ENCODE results near the gene CHKA. TPM values are rescaled to one million over a fixed set of nuclear protein-coding genes. Genes with fewer than 3 reads are reported as not detected.

The CHKA gene
- total and polyA plus RNA-seq, 2 experiments from 2014 or later = 37.1 to 94.4 TPM

DNA sequence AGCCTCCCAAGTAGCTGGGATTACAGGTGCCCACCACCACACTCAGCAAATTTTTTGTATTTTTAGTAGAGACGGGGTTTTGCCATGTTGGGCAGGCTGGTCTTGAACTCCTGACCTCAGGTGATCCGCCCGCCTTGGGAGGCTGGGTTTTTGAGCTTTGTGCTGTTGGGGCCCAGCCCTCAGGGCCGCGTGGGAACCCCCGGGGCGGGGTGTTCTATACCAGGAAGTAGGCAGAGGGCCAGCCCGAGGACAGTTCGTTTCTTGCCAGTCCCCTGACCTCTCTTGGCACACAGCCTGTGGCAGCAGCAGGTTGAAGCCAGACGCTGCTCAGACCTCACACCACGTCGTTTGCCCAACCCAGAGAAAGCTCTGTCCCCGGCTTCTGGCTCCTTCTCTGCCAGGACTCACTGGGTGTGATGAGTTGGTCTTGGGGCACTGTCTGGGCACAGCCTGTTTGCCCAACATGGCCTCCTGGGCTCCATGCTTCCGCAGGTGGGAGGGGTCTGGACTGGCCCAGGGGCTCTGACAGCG lies 24.9 kb upstream of the CHKA start (continued):
- TF ChIP-seq, protein P1, sequence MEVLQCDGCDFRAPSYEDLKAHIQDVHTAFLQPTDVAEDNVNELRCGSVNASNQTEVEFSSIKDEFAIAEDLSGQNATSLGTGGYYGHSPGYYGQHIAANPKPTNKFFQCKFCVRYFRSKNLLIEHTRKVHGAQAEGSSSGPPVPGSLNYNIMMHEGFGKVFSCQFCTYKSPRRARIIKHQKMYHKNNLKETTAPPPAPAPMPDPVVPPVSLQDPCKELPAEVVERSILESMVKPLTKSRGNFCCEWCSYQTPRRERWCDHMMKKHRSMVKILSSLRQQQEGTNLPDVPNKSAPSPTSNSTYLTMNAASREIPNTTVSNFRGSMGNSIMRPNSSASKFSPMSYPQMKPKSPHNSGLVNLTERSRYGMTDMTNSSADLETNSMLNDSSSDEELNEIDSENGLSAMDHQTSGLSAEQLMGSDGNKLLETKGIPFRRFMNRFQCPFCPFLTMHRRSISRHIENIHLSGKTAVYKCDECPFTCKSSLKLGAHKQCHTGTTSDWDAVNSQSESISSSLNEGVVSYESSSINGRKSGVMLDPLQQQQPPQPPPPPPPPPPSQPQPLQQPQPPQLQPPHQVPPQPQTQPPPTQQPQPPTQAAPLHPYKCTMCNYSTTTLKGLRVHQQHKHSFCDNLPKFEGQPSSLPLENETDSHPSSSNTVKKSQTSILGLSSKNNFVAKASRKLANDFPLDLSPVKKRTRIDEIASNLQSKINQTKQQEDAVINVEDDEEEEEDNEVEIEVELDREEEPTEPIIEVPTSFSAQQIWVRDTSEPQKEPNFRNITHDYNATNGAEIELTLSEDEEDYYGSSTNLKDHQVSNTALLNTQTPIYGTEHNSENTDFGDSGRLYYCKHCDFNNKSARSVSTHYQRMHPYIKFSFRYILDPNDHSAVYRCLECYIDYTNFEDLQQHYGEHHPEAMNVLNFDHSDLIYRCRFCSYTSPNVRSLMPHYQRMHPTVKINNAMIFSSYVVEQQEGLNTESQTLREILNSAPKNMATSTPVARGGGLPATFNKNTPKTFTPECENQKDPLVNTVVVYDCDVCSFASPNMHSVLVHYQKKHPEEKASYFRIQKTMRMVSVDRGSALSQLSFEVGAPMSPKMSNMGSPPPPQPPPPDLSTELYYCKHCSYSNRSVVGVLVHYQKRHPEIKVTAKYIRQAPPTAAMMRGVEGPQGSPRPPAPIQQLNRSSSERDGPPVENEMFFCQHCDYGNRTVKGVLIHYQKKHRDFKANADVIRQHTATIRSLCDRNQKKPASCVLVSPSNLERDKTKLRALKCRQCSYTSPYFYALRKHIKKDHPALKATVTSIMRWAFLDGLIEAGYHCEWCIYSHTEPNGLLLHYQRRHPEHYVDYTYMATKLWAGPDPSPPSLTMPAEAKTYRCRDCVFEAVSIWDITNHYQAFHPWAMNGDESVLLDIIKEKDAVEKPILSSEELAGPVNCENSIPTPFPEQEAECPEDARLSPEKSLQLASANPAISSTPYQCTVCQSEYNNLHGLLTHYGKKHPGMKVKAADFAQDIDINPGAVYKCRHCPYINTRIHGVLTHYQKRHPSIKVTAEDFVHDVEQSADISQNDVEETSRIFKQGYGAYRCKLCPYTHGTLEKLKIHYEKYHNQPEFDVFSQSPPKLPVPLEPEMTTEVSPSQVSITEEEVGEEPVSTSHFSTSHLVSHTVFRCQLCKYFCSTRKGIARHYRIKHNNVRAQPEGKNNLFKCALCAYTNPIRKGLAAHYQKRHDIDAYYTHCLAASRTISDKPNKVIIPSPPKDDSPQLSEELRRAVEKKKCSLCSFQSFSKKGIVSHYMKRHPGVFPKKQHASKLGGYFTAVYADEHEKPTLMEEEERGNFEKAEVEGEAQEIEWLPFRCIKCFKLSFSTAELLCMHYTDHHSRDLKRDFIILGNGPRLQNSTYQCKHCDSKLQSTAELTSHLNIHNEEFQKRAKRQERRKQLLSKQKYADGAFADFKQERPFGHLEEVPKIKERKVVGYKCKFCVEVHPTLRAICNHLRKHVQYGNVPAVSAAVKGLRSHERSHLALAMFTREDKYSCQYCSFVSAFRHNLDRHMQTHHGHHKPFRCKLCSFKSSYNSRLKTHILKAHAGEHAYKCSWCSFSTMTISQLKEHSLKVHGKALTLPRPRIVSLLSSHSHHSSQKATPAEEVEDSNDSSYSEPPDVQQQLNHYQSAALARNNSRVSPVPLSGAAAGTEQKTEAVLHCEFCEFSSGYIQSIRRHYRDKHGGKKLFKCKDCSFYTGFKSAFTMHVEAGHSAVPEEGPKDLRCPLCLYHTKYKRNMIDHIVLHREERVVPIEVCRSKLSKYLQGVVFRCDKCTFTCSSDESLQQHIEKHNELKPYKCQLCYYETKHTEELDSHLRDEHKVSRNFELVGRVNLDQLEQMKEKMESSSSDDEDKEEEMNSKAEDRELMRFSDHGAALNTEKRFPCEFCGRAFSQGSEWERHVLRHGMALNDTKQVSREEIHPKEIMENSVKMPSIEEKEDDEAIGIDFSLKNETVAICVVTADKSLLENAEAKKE (CRISPR knock-in tag; IDR thresholded peaks at IDR 0.05) = no peak

DNA sequence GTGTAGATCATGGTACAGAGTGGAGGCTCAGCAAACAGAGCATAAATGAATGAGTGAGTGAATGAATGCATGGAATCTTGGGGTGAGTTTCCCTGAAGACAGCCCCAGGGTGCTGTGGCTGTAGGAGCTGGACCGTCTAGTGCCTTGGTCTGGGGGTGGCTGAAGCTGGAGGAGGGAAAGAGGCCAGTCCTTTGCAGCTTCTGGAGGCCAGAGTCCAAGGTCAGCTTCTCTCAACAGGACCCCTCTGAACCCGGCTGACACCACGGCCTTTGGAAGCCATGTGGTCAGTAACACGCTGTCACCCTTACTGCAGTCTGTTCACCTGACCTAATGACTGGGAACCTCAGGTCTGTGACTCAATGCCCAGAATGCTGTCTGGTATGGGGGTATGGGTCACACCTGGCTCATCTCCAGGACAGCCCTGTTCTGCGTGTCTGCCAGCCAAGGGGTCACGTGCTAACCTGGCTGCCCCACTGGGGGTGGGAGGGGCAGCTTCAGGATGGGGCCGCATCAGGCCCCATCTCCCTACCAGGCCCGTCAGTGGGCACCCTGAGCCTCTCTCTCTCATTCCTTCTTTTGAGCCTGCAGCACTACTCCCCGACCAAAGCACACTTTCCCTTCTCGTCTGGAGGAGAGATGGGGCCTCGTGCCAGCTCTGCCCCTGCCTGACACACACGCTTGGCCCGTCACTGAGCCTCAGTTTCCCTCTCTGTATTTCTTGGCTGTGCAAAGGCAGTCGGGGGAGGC lies 24.1 kb upstream of the CHKA start:
- peaks cover 4% of the 10 kb centered on the region for H3K27me3 Mint-ChIP-seq (ENCODE audit: insufficient read depth, low read depth, poor library complexity)
- H3K9me3 Mint-ChIP-seq = no peaks in the 10 kb centered on the region
- no peaks in the 10 kb centered on the region for H3K36me3 ChIP-seq (ENCODE audit: insufficient read depth)
- H3K4me2 ChIP-seq = no peak overlapping the region
- no peak overlapping the region for H3K27ac Mint-ChIP-seq
- no peak overlapping the region for H3K4me3 ChIP-seq
- DNase-seq (ENCODE audit: low spot score) = no peak
- no peak overlapping the region for H2AFZ ChIP-seq
- H3K4me3 Mint-ChIP-seq = no peak overlapping the region
- no peaks in the 10 kb centered on the region for H3K9me2 ChIP-seq (ENCODE audit: insufficient read depth)
- H3K36me3 Mint-ChIP-seq (ENCODE audit: low read depth) = no peaks in the 10 kb centered on the region
- ATAC-seq = no peak
- no peak overlapping the region for H3K27ac ChIP-seq (ENCODE audit: low read depth)
- H4K20me1 ChIP-seq (replicated peaks; ENCODE audit: insufficient read depth) = no peaks in the 10 kb centered on the region
- TF ChIP-seq POLR2AphosphoS5 (IDR thresholded peaks at IDR 0.05; ENCODE audit: low read depth) (no peak), CREB1 (CRISPR knock-in tag; IDR thresholded peaks at IDR 0.05; ENCODE audit: low read depth) (no peak), EZH2phosphoT487 (IDR thresholded peaks at IDR 0.05; ENCODE audit: unreplicated experiment) (no peak)
- TF ChIP-seq, protein P2, sequence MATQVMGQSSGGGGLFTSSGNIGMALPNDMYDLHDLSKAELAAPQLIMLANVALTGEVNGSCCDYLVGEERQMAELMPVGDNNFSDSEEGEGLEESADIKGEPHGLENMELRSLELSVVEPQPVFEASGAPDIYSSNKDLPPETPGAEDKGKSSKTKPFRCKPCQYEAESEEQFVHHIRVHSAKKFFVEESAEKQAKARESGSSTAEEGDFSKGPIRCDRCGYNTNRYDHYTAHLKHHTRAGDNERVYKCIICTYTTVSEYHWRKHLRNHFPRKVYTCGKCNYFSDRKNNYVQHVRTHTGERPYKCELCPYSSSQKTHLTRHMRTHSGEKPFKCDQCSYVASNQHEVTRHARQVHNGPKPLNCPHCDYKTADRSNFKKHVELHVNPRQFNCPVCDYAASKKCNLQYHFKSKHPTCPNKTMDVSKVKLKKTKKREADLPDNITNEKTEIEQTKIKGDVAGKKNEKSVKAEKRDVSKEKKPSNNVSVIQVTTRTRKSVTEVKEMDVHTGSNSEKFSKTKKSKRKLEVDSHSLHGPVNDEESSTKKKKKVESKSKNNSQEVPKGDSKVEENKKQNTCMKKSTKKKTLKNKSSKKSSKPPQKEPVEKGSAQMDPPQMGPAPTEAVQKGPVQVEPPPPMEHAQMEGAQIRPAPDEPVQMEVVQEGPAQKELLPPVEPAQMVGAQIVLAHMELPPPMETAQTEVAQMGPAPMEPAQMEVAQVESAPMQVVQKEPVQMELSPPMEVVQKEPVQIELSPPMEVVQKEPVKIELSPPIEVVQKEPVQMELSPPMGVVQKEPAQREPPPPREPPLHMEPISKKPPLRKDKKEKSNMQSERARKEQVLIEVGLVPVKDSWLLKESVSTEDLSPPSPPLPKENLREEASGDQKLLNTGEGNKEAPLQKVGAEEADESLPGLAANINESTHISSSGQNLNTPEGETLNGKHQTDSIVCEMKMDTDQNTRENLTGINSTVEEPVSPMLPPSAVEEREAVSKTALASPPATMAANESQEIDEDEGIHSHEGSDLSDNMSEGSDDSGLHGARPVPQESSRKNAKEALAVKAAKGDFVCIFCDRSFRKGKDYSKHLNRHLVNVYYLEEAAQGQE (IDR thresholded peaks at IDR 0.05; ENCODE audit: unreplicated experiment) = no peak
- TF ChIP-seq, protein P3, sequence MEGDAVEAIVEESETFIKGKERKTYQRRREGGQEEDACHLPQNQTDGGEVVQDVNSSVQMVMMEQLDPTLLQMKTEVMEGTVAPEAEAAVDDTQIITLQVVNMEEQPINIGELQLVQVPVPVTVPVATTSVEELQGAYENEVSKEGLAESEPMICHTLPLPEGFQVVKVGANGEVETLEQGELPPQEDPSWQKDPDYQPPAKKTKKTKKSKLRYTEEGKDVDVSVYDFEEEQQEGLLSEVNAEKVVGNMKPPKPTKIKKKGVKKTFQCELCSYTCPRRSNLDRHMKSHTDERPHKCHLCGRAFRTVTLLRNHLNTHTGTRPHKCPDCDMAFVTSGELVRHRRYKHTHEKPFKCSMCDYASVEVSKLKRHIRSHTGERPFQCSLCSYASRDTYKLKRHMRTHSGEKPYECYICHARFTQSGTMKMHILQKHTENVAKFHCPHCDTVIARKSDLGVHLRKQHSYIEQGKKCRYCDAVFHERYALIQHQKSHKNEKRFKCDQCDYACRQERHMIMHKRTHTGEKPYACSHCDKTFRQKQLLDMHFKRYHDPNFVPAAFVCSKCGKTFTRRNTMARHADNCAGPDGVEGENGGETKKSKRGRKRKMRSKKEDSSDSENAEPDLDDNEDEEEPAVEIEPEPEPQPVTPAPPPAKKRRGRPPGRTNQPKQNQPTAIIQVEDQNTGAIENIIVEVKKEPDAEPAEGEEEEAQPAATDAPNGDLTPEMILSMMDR (conservative IDR thresholded peaks at IDR 0.05; ENCODE audit: low read depth in 2 of 2) = no peak
- TF ChIP-seq, protein P4, sequence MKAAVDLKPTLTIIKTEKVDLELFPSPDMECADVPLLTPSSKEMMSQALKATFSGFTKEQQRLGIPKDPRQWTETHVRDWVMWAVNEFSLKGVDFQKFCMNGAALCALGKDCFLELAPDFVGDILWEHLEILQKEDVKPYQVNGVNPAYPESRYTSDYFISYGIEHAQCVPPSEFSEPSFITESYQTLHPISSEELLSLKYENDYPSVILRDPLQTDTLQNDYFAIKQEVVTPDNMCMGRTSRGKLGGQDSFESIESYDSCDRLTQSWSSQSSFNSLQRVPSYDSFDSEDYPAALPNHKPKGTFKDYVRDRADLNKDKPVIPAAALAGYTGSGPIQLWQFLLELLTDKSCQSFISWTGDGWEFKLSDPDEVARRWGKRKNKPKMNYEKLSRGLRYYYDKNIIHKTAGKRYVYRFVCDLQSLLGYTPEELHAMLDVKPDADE (IDR thresholded peaks at IDR 0.05) = no peak
- H3K4me1 Mint-ChIP-seq = peaks cover 1% of the 10 kb centered on the region; the same call in 2 of the 3 replicates
- H3F3A ChIP-seq (replicated peaks; ENCODE audit: low read depth) = no peaks in the 10 kb centered on the region
- H3K4me1 ChIP-seq (ENCODE audit: insufficient read depth) = no peaks in the 10 kb centered on the region
- no peaks in the 10 kb centered on the region for H3K27me3 ChIP-seq (ENCODE audit: insufficient read depth)
- H3K79me2 ChIP-seq (replicated peaks; ENCODE audit: insufficient read depth) = no peaks in the 10 kb centered on the region
